Measurements from ENCODE around the gene PLB1. TPM values are rescaled to one million over a fixed set of nuclear protein-coding genes. Genes with fewer than 3 reads are reported as not detected.

PLB1 gene
- total RNA-seq, 6 experiments from 2014 or later: 0.66 to 1.9 (median 1.1) TPM

DNA sequence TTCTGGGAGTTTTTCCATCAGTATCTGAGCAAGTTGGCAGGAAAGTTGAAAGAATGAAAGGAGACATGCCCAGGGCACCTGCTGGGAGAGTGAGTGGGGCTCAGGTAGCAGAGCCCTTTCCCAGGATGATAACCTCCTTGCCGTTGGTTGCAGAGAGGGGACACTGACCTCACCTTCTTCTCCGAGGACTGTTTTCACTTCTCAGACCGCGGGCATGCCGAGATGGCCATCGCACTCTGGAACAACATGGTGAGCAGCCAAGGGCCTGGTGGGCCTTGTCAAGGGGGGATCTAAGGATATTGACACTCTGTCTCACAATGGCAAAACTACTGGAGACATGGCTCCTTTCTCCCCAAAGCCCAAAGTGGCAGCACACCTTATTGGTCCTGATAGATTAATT is 136.9 kb downstream of the PLB1 start:
- WGBS (ENCODE audit: insufficient coverage, low coverage, low lambda C conversion rate, missing lambda C conversion rate): 100% methylated on average over 5 of the region's 6 CpGs
- H3K4me1 ChIP-seq: peaks cover 0 to 27% (median 10%) of the 10 kb centered on the region in 4 donors
- no peak overlapping the region for H3K27ac ChIP-seq
- no peaks in the 10 kb centered on the region for H3K36me3 ChIP-seq
- no peaks in the 10 kb centered on the region for H3K9me3 ChIP-seq
- intact Hi-C loops (cut with DNase I): no loop called here
- no peak overlapping the region for H3K4me3 ChIP-seq
- no peak for ATAC-seq
- DNase-seq: peak in 1 of 3 donors; percentile 28
- H3K27me3 ChIP-seq: no peaks in the 10 kb centered on the region
- TF ChIP-seq, protein P1, sequence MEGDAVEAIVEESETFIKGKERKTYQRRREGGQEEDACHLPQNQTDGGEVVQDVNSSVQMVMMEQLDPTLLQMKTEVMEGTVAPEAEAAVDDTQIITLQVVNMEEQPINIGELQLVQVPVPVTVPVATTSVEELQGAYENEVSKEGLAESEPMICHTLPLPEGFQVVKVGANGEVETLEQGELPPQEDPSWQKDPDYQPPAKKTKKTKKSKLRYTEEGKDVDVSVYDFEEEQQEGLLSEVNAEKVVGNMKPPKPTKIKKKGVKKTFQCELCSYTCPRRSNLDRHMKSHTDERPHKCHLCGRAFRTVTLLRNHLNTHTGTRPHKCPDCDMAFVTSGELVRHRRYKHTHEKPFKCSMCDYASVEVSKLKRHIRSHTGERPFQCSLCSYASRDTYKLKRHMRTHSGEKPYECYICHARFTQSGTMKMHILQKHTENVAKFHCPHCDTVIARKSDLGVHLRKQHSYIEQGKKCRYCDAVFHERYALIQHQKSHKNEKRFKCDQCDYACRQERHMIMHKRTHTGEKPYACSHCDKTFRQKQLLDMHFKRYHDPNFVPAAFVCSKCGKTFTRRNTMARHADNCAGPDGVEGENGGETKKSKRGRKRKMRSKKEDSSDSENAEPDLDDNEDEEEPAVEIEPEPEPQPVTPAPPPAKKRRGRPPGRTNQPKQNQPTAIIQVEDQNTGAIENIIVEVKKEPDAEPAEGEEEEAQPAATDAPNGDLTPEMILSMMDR (IDR thresholded peaks at IDR 0.05): no peak
- TF ChIP-seq POLR2A (IDR thresholded peaks at IDR 0.05): no peak

DNA sequence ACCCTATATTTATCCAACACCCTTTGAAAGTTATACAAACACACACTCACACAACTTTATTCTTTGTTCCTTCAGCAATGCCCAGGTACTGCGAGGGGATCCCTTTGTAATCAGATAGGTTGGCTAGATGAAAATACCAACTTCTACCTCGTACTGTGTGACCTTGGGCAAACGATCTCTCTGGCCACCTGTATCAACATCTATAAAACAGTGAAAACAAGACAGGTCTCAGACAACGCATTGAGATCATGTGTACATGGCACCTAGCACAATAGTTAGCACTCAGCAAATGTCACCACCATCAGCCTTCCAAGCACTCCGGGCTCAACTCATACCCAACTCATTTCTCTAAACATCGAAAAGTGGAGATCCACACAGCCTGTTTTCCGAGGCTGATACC is 137.3 kb downstream of the PLB1 start:
- no peak overlapping the region for H3K27ac ChIP-seq
- H3K27me3 ChIP-seq: no peaks in the 10 kb centered on the region
- no peak for DNase-seq
- peaks cover 0 to 27% (median 10%) of the 10 kb centered on the region in 4 donors for H3K4me1 ChIP-seq
- H3K36me3 ChIP-seq: no peaks in the 10 kb centered on the region
- intact Hi-C loops (cut with DNase I): no loop called here
- H3K9me3 ChIP-seq: no peaks in the 10 kb centered on the region
- H3K4me3 ChIP-seq: no peak overlapping the region
- no peak for TF ChIP-seq POLR2A (IDR thresholded peaks at IDR 0.05)
- TF ChIP-seq, protein P1 (IDR thresholded peaks at IDR 0.05): no peak
- WGBS (ENCODE audit: insufficient coverage, low coverage, low lambda C conversion rate, missing lambda C conversion rate): 87% methylated on average over 7 of the region's 7 CpGs
- ATAC-seq: no peak

DNA sequence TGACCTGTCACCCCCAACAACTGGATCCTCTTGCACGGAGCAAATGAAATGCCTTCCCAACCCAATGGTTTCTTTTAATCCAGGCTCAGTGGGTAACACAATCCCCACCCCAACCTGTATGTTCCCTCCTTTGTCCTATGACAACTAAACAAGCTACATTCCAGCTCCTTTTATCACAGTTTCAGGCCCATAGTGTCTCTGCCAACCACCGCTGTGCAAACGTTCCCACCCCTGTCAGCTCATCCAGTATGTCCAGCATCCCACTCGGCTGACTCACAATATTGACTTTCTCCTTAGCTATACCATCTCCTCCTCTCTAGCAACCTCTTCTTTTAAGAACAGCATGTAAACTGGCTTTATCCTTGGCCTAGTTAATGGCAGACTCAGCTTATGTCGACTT is 137.9 kb downstream of the PLB1 start:
- no peak overlapping the region for H3K27ac ChIP-seq
- ATAC-seq: peak in 1 of 4 donors; percentile 54
- DNase-seq: peak in 1 of 3 donors; percentile 19
- TF ChIP-seq, protein P1 (IDR thresholded peaks at IDR 0.05): no peak
- no peak for TF ChIP-seq POLR2A (IDR thresholded peaks at IDR 0.05)
- WGBS (ENCODE audit: insufficient coverage, low coverage, low lambda C conversion rate, missing lambda C conversion rate): 56% methylated on average over 5 of the region's 5 CpGs
- no peaks in the 10 kb centered on the region for H3K27me3 ChIP-seq
- no peak overlapping the region for H3K4me3 ChIP-seq
- no peaks in the 10 kb centered on the region for H3K9me3 ChIP-seq
- H3K4me1 ChIP-seq: peaks cover 0 to 23% (median 8%) of the 10 kb centered on the region in 4 donors
- H3K36me3 ChIP-seq: no peaks in the 10 kb centered on the region
- intact Hi-C loops (cut with DNase I): no loop called here

DNA sequence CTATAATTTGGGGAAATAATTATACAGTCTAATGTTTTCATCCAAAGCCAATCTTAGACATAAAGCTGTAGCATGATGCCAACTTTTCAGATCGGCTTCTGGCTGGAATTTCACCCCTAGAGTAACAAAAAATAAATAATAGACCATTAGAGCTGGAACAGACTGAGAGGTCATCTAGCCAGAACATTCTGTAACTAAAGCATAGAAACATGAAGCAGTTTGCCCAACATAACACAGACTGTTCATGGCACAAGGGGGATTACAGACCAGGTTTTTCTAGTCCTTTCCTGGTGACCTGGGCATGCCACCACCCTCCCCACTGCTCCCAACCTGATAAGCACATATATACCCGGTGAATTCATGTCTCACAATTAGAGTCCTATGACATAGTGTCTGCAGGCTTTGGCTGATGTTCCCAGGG is 139.3 kb downstream of the PLB1 start:
- Histone ChIP-seq H3K4me1 (peaks cover 0 to 25% (median 10%) of the 10 kb centered on the region in 4 donors), H3K4me3 (no peak overlapping the region), H3K36me3 (no peaks in the 10 kb centered on the region), H3K9me3 (no peaks in the 10 kb centered on the region), H3K27me3 (no peaks in the 10 kb centered on the region), H3K27ac (peak overlapping the region; percentile 11 to 73 (median 57))
- DNase-seq: peak in 1 of 3 donors; percentile 42
- 49% methylated on average over 2 of the region's 2 CpGs for WGBS (ENCODE audit: insufficient coverage, low coverage, low lambda C conversion rate, missing lambda C conversion rate)
- intact Hi-C loops (cut with DNase I): no loop called here
- ATAC-seq: peak; percentile 21 to 56 (median 42)
- TF ChIP-seq, protein P1 (IDR thresholded peaks at IDR 0.05): no peak
- no peak for TF ChIP-seq POLR2A (IDR thresholded peaks at IDR 0.05)

DNA sequence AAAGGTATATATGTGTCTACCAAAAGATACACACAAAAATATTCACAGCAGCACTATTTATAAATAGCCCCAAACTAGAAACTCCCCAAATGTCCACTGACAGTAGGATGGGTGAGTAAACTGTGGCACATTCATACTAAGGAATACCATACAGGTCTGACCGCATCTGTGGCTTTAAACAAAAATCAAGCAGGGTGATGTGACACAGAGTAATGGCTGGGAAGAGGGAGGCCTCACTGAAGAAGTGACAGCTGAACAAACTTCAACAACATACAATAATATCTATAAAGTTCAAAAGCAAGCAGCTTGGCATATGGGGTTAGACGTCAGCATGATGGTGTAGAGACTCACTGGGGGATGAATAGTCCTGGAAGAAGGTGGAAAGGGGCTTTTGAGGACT is 140.6 kb downstream of the PLB1 start:
- Histone ChIP-seq H3K4me3 (no peak overlapping the region), H3K36me3 (no peaks in the 10 kb centered on the region), H3K4me1 (peaks cover 0 to 28% (median 12%) of the 10 kb centered on the region in 4 donors), H3K27ac (peak overlapping the region in 1 of 3 donors; percentile 73), H3K27me3 (no peaks in the 10 kb centered on the region), H3K9me3 (no peaks in the 10 kb centered on the region)
- intact Hi-C loops (cut with DNase I): no loop called here
- WGBS (ENCODE audit: insufficient coverage, low coverage, low lambda C conversion rate, missing lambda C conversion rate): 100% methylated on average over 2 of the region's 2 CpGs
- DNase-seq (no peak), ATAC-seq (no peak)
- no peak for TF ChIP-seq POLR2A (IDR thresholded peaks at IDR 0.05)
- TF ChIP-seq, protein P1 (IDR thresholded peaks at IDR 0.05): no peak

Measured in right lobe of liver (tissue), 6 donors.